HFFc6 (cell line): ENCODE data around the gene KCNB1. TPM values are rescaled to one million over a fixed set of nuclear protein-coding genes. Genes with fewer than 3 reads are reported as not detected.

Experiments
- DNase-seq: peaks from one replicate; pipeline ENCODE4 v3.0.0-alpha.2; 2018
- H3K27ac Mint-ChIP-seq: 2 replicates; pipeline ENCODE4 v1.8.0; 2020; ENCODE audit warnings: mild to moderate bottlenecking, mixed read lengths
- H3K27me3 Mint-ChIP-seq: 2 replicates; pipeline ENCODE4 v1.8.0; 2021; ENCODE audit warnings: mild to moderate bottlenecking, moderate library complexity, mixed read lengths; ENCODE audit not compliant: insufficient read depth
- H3K36me3 Mint-ChIP-seq: 2 replicates; pipeline ENCODE4 v1.8.0; 2021; ENCODE audit warnings: low read depth, mixed read lengths
- H3K4me1 Mint-ChIP-seq: 2 replicates; pipeline ENCODE4 v1.8.0; 2020; ENCODE audit warnings: low read depth, mixed read lengths
- H3K4me3 Mint-ChIP-seq: 2 replicates; pipeline ENCODE4 v1.8.0; 2020; ENCODE audit warnings: mild to moderate bottlenecking, moderate library complexity, mixed read lengths
- H3K9me3 Mint-ChIP-seq: 2 replicates; pipeline ENCODE4 v1.8.0; 2020; ENCODE audit warnings: mild to moderate bottlenecking, mixed read lengths
- total RNA-seq, 6 experiments: library from RNA; stranded (reverse); fragmentation: NEBNext Ultra II Directional; extraction: Animal tissue kit (Norgen Biotek cat#: 25700); gene quantifications; 2 replicates in 1 of 6; 3 replicates in 5 of 6; pipeline ENCODE4 v1.2.3, GENCODE V29; 2021
- TF ChIP-seq, protein P1 (sequence below): fragments of 200-600 bp; sonication (generic); IDR thresholded peaks from 2 replicates; pipeline ENCODE4 v1.5.0; 2021; ENCODE audit warnings: antibody characterized with exemption, mild to moderate bottlenecking

KCNB1 gene
- total RNA-seq, 6 experiments from 2014 or later, result 0.05 to 1.2 (median 0.20) TPM

DNA sequence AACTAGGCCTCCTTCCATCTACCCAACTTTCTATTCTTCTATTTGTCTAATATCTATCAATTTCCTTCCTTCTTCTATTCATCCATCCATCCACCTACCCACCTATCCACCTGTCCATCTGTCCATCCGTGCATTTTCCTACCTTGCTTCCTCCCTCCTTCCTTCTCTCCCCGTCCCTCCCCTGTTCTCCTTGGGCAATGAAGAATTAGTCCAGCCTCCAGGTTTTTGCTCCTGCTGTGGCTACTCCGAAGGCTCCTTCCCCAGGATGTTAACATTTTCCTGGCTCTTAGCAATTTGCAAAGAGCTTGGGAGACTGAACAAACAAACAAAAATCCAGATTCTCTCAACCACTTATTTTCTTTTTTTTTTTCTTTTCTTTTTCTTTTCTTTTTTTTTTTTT lies 81.6 kb downstream of the KCNB1 start:
- no peaks in the 10 kb centered on the region for H3K36me3 Mint-ChIP-seq
- peaks cover 35% of the 10 kb centered on the region for H3K27me3 Mint-ChIP-seq
- H3K4me3 Mint-ChIP-seq, result no peak overlapping the region
- peaks cover 14% of the 10 kb centered on the region for H3K4me1 Mint-ChIP-seq
- no peak overlapping the region for H3K27ac Mint-ChIP-seq
- no peak for DNase-seq
- TF ChIP-seq, protein P1, sequence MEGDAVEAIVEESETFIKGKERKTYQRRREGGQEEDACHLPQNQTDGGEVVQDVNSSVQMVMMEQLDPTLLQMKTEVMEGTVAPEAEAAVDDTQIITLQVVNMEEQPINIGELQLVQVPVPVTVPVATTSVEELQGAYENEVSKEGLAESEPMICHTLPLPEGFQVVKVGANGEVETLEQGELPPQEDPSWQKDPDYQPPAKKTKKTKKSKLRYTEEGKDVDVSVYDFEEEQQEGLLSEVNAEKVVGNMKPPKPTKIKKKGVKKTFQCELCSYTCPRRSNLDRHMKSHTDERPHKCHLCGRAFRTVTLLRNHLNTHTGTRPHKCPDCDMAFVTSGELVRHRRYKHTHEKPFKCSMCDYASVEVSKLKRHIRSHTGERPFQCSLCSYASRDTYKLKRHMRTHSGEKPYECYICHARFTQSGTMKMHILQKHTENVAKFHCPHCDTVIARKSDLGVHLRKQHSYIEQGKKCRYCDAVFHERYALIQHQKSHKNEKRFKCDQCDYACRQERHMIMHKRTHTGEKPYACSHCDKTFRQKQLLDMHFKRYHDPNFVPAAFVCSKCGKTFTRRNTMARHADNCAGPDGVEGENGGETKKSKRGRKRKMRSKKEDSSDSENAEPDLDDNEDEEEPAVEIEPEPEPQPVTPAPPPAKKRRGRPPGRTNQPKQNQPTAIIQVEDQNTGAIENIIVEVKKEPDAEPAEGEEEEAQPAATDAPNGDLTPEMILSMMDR, result no peak
- no peaks in the 10 kb centered on the region for H3K9me3 Mint-ChIP-seq

DNA sequence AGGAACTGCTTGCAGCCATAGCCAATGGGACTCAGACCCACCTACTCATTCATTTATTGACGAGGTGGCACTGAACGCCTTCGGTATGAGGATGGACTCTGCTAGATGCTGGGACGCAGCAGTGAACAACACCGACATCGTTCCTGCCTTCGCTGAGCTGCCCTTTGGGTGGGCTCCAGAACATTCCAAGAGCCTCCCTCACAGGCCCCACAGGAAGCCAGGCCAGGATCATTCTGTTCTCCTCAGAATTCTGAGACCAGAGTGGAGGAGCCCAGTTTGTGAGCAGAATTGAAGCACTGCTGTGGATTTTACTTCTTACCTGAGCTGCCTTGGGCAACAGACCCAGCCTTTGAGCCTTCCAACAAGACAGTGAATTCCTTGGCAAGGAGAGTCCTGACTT lies 82.1 kb downstream of the KCNB1 start:
- Mint-ChIP-seq H3K9me3 (no peaks in the 10 kb centered on the region), H3K27ac (no peak overlapping the region), H3K4me3 (no peak overlapping the region), H3K4me1 (peaks cover 14% of the 10 kb centered on the region), H3K36me3 (no peaks in the 10 kb centered on the region), H3K27me3 (peaks cover 31% of the 10 kb centered on the region)
- TF ChIP-seq, protein P1, result no peak
- DNase-seq, result no peak

DNA sequence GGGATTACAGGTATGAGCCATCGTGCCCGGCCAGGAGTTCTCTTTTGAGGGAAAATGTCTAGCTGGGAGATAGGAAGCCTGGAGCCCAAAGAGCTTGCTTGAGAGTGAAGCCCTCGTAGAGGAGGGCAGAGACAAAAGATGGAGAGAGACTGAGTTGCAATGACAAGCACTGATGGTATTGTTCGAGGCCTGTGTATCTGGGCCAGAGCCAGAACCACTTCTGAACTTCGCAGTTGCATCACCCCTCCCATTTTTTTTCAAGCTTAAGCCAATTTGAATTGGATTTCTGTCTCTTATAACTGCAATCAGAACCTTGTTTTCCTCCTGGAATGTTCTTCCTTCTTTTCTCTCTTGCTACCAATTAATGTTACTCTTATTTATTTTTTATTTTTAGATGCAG lies 83.1 kb downstream of the KCNB1 start:
- no peaks in the 10 kb centered on the region for H3K36me3 Mint-ChIP-seq
- peaks cover 14% of the 10 kb centered on the region for H3K4me1 Mint-ChIP-seq
- H3K27ac Mint-ChIP-seq, result no peak overlapping the region
- H3K27me3 Mint-ChIP-seq, result peaks cover 24% of the 10 kb centered on the region
- TF ChIP-seq, protein P1, result no peak
- H3K9me3 Mint-ChIP-seq, result no peaks in the 10 kb centered on the region
- no peak overlapping the region for H3K4me3 Mint-ChIP-seq
- DNase-seq, result no peak

DNA sequence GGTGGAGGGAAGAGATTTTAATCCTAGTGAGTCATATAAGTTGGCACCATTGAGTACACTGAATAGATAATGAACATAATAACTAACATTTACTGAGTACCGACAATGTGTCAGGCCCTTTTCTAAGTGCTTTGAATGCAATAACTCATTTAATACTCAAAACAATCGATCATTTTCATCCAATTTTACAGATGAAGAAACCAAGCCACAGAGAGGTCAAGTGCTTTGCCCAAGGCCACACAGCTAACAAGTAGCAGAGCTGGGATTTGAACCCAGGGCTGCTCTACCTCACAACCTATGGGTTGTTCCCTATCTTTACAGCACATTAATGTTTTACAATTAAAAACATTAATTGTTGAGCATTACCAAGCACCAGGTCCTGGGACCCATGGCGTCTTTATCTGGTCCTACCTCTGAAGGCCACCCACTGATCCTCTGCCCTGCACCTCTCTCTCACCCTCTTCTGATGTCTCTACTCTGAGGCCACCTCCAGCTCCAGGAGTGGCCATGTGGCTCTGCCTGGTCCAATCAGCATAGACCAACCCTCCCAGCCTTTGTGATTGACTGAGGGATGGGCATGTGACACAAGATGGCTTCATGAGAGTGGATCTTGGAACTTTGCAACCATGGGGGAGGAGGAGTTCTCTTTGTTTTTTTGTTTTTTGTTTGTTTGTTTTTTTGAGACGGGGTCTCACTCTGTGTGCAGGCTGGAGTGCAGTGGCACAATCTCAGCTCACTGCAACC lies 83.9 kb downstream of the KCNB1 start:
- no peak for DNase-seq
- H3K4me1 Mint-ChIP-seq, result peaks cover 14% of the 10 kb centered on the region
- TF ChIP-seq, protein P1, result no peak
- no peak overlapping the region for H3K27ac Mint-ChIP-seq
- no peaks in the 10 kb centered on the region for H3K9me3 Mint-ChIP-seq
- no peak overlapping the region for H3K4me3 Mint-ChIP-seq
- no peaks in the 10 kb centered on the region for H3K36me3 Mint-ChIP-seq
- peaks cover 18% of the 10 kb centered on the region for H3K27me3 Mint-ChIP-seq

DNA sequence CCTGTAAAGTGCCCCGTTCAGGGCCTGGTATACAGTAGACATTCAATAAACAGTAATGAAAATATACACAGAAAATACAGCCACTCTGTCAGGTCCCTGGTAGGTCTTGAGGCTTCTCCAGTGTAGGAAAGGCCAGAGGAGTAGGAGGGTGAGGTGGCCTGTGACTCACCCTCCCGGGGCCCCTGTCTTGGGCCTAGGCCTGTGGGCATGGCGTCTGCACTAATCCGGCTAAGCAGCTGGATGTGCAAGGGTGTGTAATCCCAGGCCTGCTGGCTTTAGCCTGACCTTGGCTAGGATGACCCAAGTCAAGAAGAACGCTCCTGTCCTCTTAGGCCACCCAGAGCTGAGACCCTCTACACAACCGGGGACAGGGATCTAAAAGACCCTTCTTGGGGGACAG lies 84.9 kb downstream of the KCNB1 start:
- TF ChIP-seq, protein P1, result no peak
- Mint-ChIP-seq H3K27ac (no peak overlapping the region), H3K4me1 (peaks cover 14% of the 10 kb centered on the region), H3K27me3 (peaks cover 13% of the 10 kb centered on the region), H3K36me3 (no peaks in the 10 kb centered on the region), H3K4me3 (no peak overlapping the region), H3K9me3 (no peaks in the 10 kb centered on the region)
- peak; percentile 37 for DNase-seq
